Thymus (tissue), 11 donors: ENCODE data around the gene MBNL2. TPM values are rescaled to one million over a fixed set of nuclear protein-coding genes. Genes with fewer than 3 reads are reported as not detected.
"Not testable (repeated sequence)": the region's sequence is repeated elsewhere in the genome, so short reads cannot be mapped to it uniquely, and the experiment has no call there.

Experiments used
- DNase-seq, 9 donors: peaks; one replicate each; pipeline ENCODE4 v3.0.0-alpha.2; 2013; ENCODE audit warnings: low spot score in 9 of 9, low read depth in 6 of 9, missing footprints in 1 of 9
- H3K27ac ChIP-seq, 2 donors: one replicate each; pipeline ENCODE4 v1.5.1; 2013; ENCODE audit warnings: control low read depth in 1 of 2, low read depth in 1 of 2, low read length in 1 of 2, mild to moderate bottlenecking in 1 of 2, moderate library complexity in 1 of 2
- H3K27me3 ChIP-seq, 2 donors: one replicate each; pipeline ENCODE4 v1.5.1; 2013; ENCODE audit warnings: low read length in 1 of 2; ENCODE audit not compliant: control insufficient read depth in 2 of 2, insufficient read depth in 1 of 2
- H3K36me3 ChIP-seq, 2 donors: one replicate each; pipeline ENCODE4 v1.5.1; 2013; ENCODE audit warnings: low read length in 1 of 2, mild to moderate bottlenecking in 1 of 2, moderate library complexity in 1 of 2; ENCODE audit not compliant: control insufficient read depth in 2 of 2, insufficient read depth in 2 of 2
- H3K4me1 ChIP-seq, 2 donors: one replicate each; pipeline ENCODE4 v1.5.1; 2013; ENCODE audit warnings: low read length in 2 of 2; ENCODE audit not compliant: control insufficient read depth in 2 of 2, insufficient read depth in 2 of 2
- H3K4me3 ChIP-seq, 2 donors: one replicate each; pipeline ENCODE4 v1.5.1; 2013; ENCODE audit warnings: low read length in 2 of 2, control low read depth in 1 of 2, mild to moderate bottlenecking in 1 of 2
- H3K9me3 ChIP-seq, 2 donors: one replicate each; pipeline ENCODE4 v1.5.1; 2013; ENCODE audit warnings: low read length in 1 of 2, mild to moderate bottlenecking in 1 of 2; ENCODE audit not compliant: control insufficient read depth in 2 of 2, insufficient read depth in 1 of 2
- WGBS: extraction: QIAGEN DNeasy Blood & Tissue Kit; methylation state at CpG from one replicate; pipeline ENCODE4 v1.1.7; 2013; 5-methylcytosine and 5-hydroxymethylcytosine counted together
- polyA plus RNA-seq: library from polyadenylated mRNA; stranded (reverse); fragments of 200-250 nt; gene quantifications from one replicate; pipeline ENCODE4 v1.2.3, GENCODE V29; 2013
- total RNA-seq: library from RNA; stranded (reverse); fragments of 120-200 nt; gene quantifications from one replicate; pipeline ENCODE4 v1.2.4, GENCODE V29; 2013
- donor health status: healthy.

MBNL2 gene
- total and polyA plus RNA-seq, 2 donors, result 22.7 to 27.1 TPM

- DNase-seq, result no peak
- H3K9me3 ChIP-seq, result no peaks in the 10 kb centered on the region
- no peaks in the 10 kb centered on the region for H3K27me3 ChIP-seq
- no peak overlapping the region for H3K27ac ChIP-seq
- no peaks in the 10 kb centered on the region for H3K4me1 ChIP-seq
- H3K36me3 ChIP-seq, result peaks cover 14% of the 10 kb centered on the region in 2 donors
- 98% methylated on average over 8 of the region's 8 CpGs for WGBS
- no peak overlapping the region for H3K4me3 ChIP-seq
Observed at GRCh38 chr13:97342936-97343335, 120.8 kb downstream of the MBNL2 start.

DNA sequence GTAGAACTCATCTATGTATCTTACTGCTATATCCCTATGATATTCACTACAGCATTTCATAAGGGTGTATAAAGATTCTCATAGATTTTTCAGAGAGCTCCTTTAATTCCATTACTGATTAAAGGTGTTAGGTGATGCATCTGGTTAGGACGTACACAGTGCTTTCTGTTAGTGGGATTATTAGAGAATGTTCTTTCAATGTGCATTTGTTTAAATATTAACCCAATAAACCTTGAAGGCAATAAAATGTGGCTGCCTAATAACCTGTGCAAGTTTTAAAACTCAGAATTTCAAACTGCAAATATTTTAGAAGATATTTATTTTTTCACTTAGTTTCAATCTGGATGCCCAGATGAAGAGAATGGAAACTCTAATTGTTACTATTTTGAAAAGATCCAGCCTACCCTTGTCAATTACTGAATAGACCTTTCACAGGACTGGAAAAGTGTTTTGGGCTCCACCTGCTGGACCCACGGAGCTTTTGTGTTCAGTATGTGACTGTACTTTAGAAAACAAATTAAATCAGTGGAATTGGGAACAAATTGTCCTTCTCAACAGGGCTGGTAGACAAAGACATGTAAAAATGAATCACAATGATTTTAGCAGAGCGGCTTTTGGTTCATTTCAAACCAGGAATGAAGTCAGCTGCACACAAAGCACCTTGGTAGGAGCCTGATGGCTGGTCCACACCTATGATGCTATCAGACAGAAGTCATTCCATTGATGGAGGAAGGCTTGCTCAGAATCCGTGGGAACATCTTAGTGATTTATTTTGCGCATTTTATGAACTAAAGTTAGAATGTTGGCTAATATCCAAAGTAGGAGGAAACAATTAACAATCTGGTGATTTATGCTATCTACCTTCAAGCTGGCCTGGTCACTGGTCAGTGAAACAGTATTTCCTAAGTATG, 122.4 kb downstream of the MBNL2 start:
- WGBS, result 78% methylated on average over 5 of the region's 5 CpGs
- no peaks in the 10 kb centered on the region for H3K4me1 ChIP-seq
- H3K9me3 ChIP-seq, result no peaks in the 10 kb centered on the region
- no peak overlapping the region for H3K4me3 ChIP-seq
- peak in 4 of 9 donors; percentile 23 to 57 (median 30) for DNase-seq
- no peaks in the 10 kb centered on the region for H3K27me3 ChIP-seq
- H3K27ac ChIP-seq, result no peak overlapping the region
- H3K36me3 ChIP-seq, result peaks cover 16 to 18% of the 10 kb centered on the region in 2 donors

DNA sequence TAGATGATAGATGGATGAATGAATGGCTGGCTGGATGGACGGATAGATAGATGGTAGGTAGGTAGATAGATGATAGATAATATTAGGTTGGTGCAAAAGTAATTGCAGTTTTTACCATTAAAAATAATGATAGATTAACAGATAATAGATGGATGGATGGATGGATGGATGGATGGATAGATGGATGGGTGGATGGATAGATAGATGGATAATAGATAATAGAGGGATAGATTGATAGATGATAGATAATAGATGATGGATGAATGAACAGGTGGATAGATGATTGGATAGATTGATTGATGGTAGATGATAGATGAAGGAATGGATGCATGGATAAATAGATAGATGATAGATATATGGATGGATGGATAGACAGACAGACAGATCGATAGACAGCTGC, 124.0 kb downstream of the MBNL2 start:
- WGBS, result 98% methylated on average over 2 of the region's 2 CpGs
- Histone ChIP-seq H3K27me3 (no peaks in the 10 kb centered on the region), H3K27ac (no peak overlapping the region), H3K4me3 (no peak overlapping the region), H3K4me1 (no peaks in the 10 kb centered on the region), H3K36me3 (peaks cover 18 to 23% of the 10 kb centered on the region in 2 donors), H3K9me3 (no peaks in the 10 kb centered on the region)
- DNase-seq, result no peak

- DNase-seq, result no peak
- H3K9me3 ChIP-seq, result no peaks in the 10 kb centered on the region
- no peak overlapping the region for H3K27ac ChIP-seq
- H3K36me3 ChIP-seq, result peaks cover 18 to 23% of the 10 kb centered on the region in 2 donors
- H3K4me1 ChIP-seq, result no peaks in the 10 kb centered on the region
- WGBS, result 98% methylated on average over 39 of the region's 39 CpGs
- no peak overlapping the region for H3K4me3 ChIP-seq
- no peaks in the 10 kb centered on the region for H3K27me3 ChIP-seq
Observed at GRCh38 chr13:97346561-97347254, 124.6 kb downstream of the MBNL2 start.

DNA sequence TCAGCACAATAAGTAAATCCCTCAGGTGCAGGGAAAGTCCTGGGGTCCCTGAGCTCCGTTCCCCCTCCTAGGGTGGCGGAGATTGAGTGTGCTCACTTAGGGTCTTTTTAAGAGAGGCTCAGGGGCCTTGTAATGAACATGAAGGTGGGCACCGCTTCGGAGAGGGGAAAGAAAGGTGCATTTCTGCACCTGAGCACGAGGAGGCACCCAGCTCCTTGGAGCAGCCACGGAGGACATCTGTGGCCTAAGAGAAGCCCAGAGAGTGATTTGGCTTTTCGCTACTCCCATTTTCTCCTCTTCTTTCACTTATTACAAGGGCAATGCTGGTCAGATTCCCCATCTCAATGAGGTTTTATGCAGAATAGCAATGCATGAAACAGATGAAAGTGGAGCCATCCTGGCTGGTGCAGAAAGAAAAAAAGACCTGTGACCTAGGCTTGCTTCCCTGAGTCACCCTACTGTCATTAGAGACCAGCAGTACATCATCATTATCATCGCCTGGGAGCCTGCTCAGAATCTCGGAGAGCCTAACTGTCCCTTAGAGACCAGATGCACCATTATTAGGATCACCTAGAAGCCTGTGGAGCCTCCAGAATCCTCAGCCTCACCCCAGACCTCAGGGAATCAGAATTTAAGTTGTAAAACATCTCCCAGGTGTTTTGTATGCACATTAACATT, 125.3 kb downstream of the MBNL2 start:
- Histone ChIP-seq H3K36me3 (peaks cover 18 to 23% of the 10 kb centered on the region in 2 donors), H3K4me1 (no peaks in the 10 kb centered on the region), H3K9me3 (no peaks in the 10 kb centered on the region), H3K27me3 (no peaks in the 10 kb centered on the region), H3K4me3 (no peak overlapping the region), H3K27ac (no peak overlapping the region)
- 98% methylated on average over 9 of the region's 9 CpGs for WGBS
- no peak for DNase-seq

GRCh38 chr13:97348569-97349100, 126.5 kb downstream of the MBNL2 start:
- Histone ChIP-seq H3K27me3 (no peaks in the 10 kb centered on the region), H3K27ac (no peak overlapping the region), H3K4me3 (no peak overlapping the region), H3K9me3 (no peaks in the 10 kb centered on the region), H3K4me1 (no peaks in the 10 kb centered on the region), H3K36me3 (peaks cover 18 to 20% of the 10 kb centered on the region in 2 donors)
- no peak for DNase-seq
- 89% methylated on average over 5 of the region's 5 CpGs for WGBS

DNA sequence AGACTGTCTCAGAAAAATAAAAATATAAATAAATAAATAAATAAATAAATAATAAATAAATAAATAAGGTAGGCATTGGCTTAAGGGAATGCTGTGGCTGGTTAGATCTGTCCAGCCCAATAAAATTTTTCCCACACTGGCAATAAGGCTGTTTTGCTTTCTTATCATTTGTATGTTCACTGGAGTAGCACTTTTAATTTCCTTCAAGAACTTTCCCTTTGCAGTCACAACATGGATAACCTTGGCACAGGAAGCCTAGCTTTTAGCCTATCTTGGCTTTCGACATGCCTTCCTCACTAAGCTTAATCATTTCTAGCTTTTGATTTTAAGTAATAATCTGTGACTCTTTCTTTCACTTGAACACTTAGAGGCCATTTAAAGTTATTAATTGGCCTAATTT, 129.9 kb downstream of the MBNL2 start:
- WGBS, result 99% methylated on average over 1 of the region's 1 CpG
- not testable (repeated sequence) for H3K9me3 ChIP-seq, H3K27ac ChIP-seq, H3K27me3 ChIP-seq, H3K4me1 ChIP-seq, H3K4me3 ChIP-seq, DNase-seq
- H3K36me3 ChIP-seq, result peaks cover 11 to 12% of the 10 kb centered on the region in 2 donors

GRCh38 chr13:97352815-97353214, 130.7 kb downstream of the MBNL2 start:
- DNase-seq, result no peak
- Histone ChIP-seq H3K27me3 (no peaks in the 10 kb centered on the region), H3K4me1 (no peaks in the 10 kb centered on the region), H3K4me3 (no peak overlapping the region), H3K36me3 (peaks cover 5 to 14% of the 10 kb centered on the region in 2 donors), H3K27ac (no peak overlapping the region), H3K9me3 (no peaks in the 10 kb centered on the region)
